Panc1 (cell line): ENCODE results near the gene R3HDM2. TPM values are rescaled to one million over a fixed set of nuclear protein-coding genes. Genes with fewer than 3 reads are reported as not detected.

Experiments used
- ATAC-seq: fragments of 200-7000 bp; cut with Tn5 transposase; 2 replicates; pipeline ENCODE4 v1.9.1; 2020; ENCODE audit warnings: mild to moderate bottlenecking, moderate library complexity
- BruUV-seq: library from RNA; stranded (reverse); fragments of 400-500 nt; replicated peaks from 2 replicates; lab custom pipeline; 2021; lab: Mats Ljungman, UMichigan
- CTCF ChIA-PET: fragments of 300-600 bp; sonication (Branson Sonifier 250); formaldehyde crosslinking; loops from one replicate; lab custom pipeline; 2022; ENCODE audit warnings: antibody characterized with exemption; lab: Charles Lee
- POLR2A ChIA-PET: fragments of 300-600 bp; sonication (Branson Sonifier 250); formaldehyde crosslinking; loops from one replicate; lab custom pipeline; 2022; ENCODE audit warnings: antibody characterized with exemption; lab: Charles Lee
- DNase-seq: peaks from one replicate; pipeline ENCODE4 v3.0.0-alpha.2; 2010; ENCODE audit warnings: low read depth, low spot score
- H3K27ac ChIP-seq: 2 replicates; pipeline ENCODE4 v1.5.1; 2011; ENCODE audit warnings: mild to moderate bottlenecking, low read length, inconsistent platforms
- H3K27me3 ChIP-seq: fragments of 200-500 bp; sonication (Bioruptor generic); 2 replicates; pipeline ENCODE4 v1.6.0; 2014; ENCODE audit warnings: low read length, inconsistent platforms; ENCODE audit not compliant: control insufficient read depth, insufficient read depth
- H3K36me3 ChIP-seq: fragments of 200-500 bp; sonication (Bioruptor generic); 2 replicates; pipeline ENCODE4 v1.5.1; 2014; ENCODE audit warnings: inconsistent platforms, mild to moderate bottlenecking, low read length, moderate library complexity; ENCODE audit not compliant: control insufficient read depth, insufficient read depth
- H3K4me1 ChIP-seq: 2 replicates; pipeline ENCODE4 v1.5.1; 2011; ENCODE audit warnings: inconsistent platforms, mild to moderate bottlenecking, low read length, moderate library complexity; ENCODE audit not compliant: control insufficient read depth, insufficient read depth
- H3K4me3 ChIP-seq, 2 experiments: 2 replicates each; pipeline ENCODE4 v1.5.1; 2011 to 2012; ENCODE audit warnings: low read depth in 2 of 2, low read length in 2 of 2, mild to moderate bottlenecking in 2 of 2, inconsistent platforms in 1 of 2, moderate library complexity in 1 of 2
- H3K9me3 ChIP-seq: fragments of 200-500 bp; sonication (Bioruptor generic); 2 replicates; pipeline ENCODE4 v1.5.1; 2014; ENCODE audit warnings: low read depth, mild to moderate bottlenecking, inconsistent platforms, low read length, moderate library complexity; ENCODE audit not compliant: control insufficient read depth, insufficient read depth
- POLR2AphosphoS5 ChIP-seq: IDR thresholded peaks from 2 replicates; pipeline ENCODE4 v1.6.1; 2012; ENCODE audit warnings: mild to moderate bottlenecking, low read depth, low read length, moderate library complexity
- REST ChIP-seq, 2 experiments: IDR thresholded peaks; 2 replicates each; pipeline ENCODE4 v1.6.1; 2011 to 2012; ENCODE audit warnings: low read depth in 2 of 2, control low read depth in 1 of 2, low read length in 1 of 2, mild to moderate bottlenecking in 1 of 2, moderate library complexity in 1 of 2; ENCODE audit not compliant: insufficient read depth in 1 of 2
- SIN3A ChIP-seq: IDR thresholded peaks from 2 replicates; pipeline ENCODE4 v1.6.1; 2012; ENCODE audit warnings: low read depth, mild to moderate bottlenecking, low read length, moderate library complexity, borderline replicate concordance; ENCODE audit not compliant: insufficient read depth
- TCF7L2 ChIP-seq: IDR thresholded peaks from 2 replicates; pipeline ENCODE4 v1.6.1; 2011; ENCODE audit warnings: mild to moderate bottlenecking, low read depth, low read length, inconsistent platforms
- in situ Hi-C: cut with HindIII; loops from 2 replicates; pipeline ENCODE4 v1.10.0; 2016; ENCODE audit warnings: low sequenced_read_pairs, low pct_unique_long_range_greater_than_20kb
- intact Hi-C: fragments of 100-400 bp; cut with micrococcal nuclease; formaldehyde crosslinking; loops from one replicate; pipeline ENCODE4 v1.10.0; 2022; ENCODE audit not compliant: unreplicated experiment
- total RNA-seq: library from RNA; stranded (reverse); gene quantifications from one replicate; pipeline ENCODE4 v1.2.1, GENCODE V29; 2021; ENCODE audit not compliant: unreplicated experiment
- TF ChIP-seq, protein P1 (sequence below): fragments of 450-650 bp; IDR thresholded peaks from 2 replicates; pipeline ENCODE4 v1.5.1; 2017; ENCODE audit warnings: mild to moderate bottlenecking

Gene R3HDM2
- total RNA-seq, 1 experiment from 2014 or later, result 56.5 TPM

DNA sequence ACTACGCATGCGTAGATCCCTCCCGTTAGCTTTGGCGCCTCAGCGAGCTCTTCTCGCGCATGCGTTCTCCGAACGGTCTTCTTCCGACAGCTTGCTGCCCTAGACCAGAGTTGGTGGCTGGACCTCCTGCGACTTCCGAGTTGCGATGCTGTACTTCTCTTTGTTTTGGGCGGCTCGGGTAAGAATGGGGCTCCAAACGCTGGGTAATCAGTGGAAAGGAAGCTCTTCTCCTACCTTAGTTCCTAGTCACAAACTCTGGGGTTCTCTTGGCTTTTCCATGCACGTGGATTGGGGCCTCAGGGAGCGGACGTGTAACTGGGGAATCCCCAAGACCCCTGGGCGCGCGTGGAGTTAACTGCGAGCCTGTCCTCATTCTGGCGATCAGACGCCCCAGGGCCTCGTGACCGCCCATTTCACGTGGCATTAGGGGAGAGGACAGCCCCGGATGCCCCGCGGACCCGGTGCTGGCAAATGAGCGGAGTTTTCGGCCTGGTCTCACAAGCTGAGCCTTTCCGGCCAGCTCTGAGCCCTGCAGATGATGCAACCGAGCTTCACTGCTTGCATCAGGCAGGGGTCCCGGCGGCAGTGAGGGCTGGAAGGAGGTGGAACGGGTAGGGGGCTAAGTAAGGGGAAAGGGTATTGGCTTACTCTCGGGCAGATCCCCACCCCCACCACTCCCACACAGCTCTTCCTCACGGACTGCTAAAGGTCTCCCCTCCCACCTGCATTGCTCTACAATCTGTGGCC, 201.0 kb downstream of the R3HDM2 start, which contains the start of gene SHMT2:
TSS of gene SHMT2 (plus strand) at position 78 of the 747 bp plus-strand sequence. CDS start at position 146, 68 bp downstream.
- Histone ChIP-seq H3K4me3 (peak within 1 kb of the TSS; percentile 94 to 97), H3K27me3 (no peaks in the 10 kb centered on the region), H3K9me3 (no peaks in the 10 kb centered on the region), H3K36me3 (no peaks in the 10 kb centered on the region; the same call in none of the 2 replicates), H3K4me1 (peaks cover 8% of the 10 kb centered on the region; the same call in 1 of the 2 replicates), H3K27ac (peak within 1 kb of the TSS; percentile 96)
- TF ChIP-seq POLR2AphosphoS5, result 0 out of 2 replicates have a peak, but pooled peaks have one; percentile 70
- 0 out of 2 replicates have a peak, but pooled peaks have one; percentile 66 for TF ChIP-seq SIN3A
- TF ChIP-seq TCF7L2, result 0 out of 2 replicates have a peak, but pooled peaks have one; percentile 36
- TF ChIP-seq, protein P1, sequence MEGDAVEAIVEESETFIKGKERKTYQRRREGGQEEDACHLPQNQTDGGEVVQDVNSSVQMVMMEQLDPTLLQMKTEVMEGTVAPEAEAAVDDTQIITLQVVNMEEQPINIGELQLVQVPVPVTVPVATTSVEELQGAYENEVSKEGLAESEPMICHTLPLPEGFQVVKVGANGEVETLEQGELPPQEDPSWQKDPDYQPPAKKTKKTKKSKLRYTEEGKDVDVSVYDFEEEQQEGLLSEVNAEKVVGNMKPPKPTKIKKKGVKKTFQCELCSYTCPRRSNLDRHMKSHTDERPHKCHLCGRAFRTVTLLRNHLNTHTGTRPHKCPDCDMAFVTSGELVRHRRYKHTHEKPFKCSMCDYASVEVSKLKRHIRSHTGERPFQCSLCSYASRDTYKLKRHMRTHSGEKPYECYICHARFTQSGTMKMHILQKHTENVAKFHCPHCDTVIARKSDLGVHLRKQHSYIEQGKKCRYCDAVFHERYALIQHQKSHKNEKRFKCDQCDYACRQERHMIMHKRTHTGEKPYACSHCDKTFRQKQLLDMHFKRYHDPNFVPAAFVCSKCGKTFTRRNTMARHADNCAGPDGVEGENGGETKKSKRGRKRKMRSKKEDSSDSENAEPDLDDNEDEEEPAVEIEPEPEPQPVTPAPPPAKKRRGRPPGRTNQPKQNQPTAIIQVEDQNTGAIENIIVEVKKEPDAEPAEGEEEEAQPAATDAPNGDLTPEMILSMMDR, result no peak
- CTCF ChIA-PET, result interaction anchor here (0.7 to 2.3 kb wide), 5 partner anchors 9 to 103 kb away, joined by 3 to 17 read pairs (median 3); no protein-coding TSS in a partner anchor
- intact Hi-C loops (no loop called here), in situ Hi-C loops (no loop called here)
- TSS peak; percentile 74 for BruUV-seq
- peak; percentile 83 for DNase-seq
- peak; percentile 85 for ATAC-seq
- POLR2A ChIA-PET, result interaction anchor here (0.5 kb wide), 1 partner anchor 11 kb away, joined by 8 read pairs; no protein-coding TSS in a partner anchor

- peak overlapping the region; percentile 96; the same call in 1 of the 2 replicates for H3K27ac ChIP-seq
- H3K4me3 ChIP-seq, result peak overlapping the region; percentile 94 to 97
- no peak for TF ChIP-seq SIN3A
- TF ChIP-seq REST (IDR thresholded peaks at IDR 0.05; ENCODE audit: insufficient read depth in 1 of 2, low read depth in 2 of 2, low read length in 1 of 2), result no peak
- TF ChIP-seq TCF7L2, result no peak
- TF ChIP-seq POLR2AphosphoS5, result no peak
- TF ChIP-seq, protein P1, result no peak
- no TSS peak for BruUV-seq
- intact Hi-C loops (no loop called here), in situ Hi-C loops (no loop called here)
- H3K9me3 ChIP-seq, result no peaks in the 10 kb centered on the region
- no peaks in the 10 kb centered on the region; the same call in none of the 2 replicates for H3K36me3 ChIP-seq
- CTCF ChIA-PET, result interaction anchor here (0.7 to 2.3 kb wide), 5 partner anchors 10 to 102 kb away, joined by 3 to 17 read pairs (median 3); no protein-coding TSS in a partner anchor
- POLR2A ChIA-PET, result no interaction called here
- H3K27me3 ChIP-seq, result no peaks in the 10 kb centered on the region
- ATAC-seq (peak; percentile 31), DNase-seq (no peak)
- H3K4me1 ChIP-seq, result peaks cover 8% of the 10 kb centered on the region; the same call in 1 of the 2 replicates
Measured at GRCh38 chr12:57229046-57229633, 201.7 kb downstream of the R3HDM2 start.
